ENCODE results near the gene PCSK6.

DNA sequence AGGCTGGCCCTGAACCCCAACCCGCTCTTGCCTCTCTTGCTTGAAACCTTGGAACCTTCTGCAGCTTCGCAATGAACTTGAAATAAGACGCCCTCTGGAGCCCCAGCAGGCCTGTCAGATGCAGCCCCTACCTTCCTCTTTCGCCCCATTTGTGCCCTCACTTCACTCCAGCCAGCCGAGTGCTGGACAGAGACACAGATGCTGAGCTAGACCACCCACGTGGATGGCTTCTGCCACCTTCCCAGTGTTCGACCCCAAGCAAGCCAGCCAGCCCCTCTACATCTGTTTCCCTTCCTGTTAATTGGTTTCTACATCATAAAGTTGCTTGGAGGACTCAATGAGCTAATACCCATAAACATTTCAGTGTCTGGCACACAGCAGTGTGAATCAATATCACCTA lies 170.7 kb downstream of the PCSK6 start:
- TF ChIP-seq EZH2phosphoT487 (IDR thresholded peaks at IDR 0.05; ENCODE audit: insufficient read depth, low read depth), result no peak
- no peak for TF ChIP-seq EZH2 (IDR thresholded peaks at IDR 0.05; ENCODE audit: insufficient read depth, poor library complexity, severe bottlenecking)
